Dendritic cell treated with granulocyte-macrophage colony-stimulating factor and Interleukin-4, amounts not matched to agents 40 ng/mL and 50 ng/mL, for 4 days (primary cell): ENCODE data around the gene WDR54.

ENCODE experiments used
- H3K27ac Mint-ChIP-seq: one replicate; pipeline ENCODE4 v1.8.0; 2022; ENCODE audit warnings: mild to moderate bottlenecking, mixed read lengths
- H3K27me3 Mint-ChIP-seq: one replicate; pipeline ENCODE4 v1.8.0; 2022; ENCODE audit warnings: mild to moderate bottlenecking, mixed read lengths
- H3K36me3 Mint-ChIP-seq: one replicate; pipeline ENCODE4 v1.8.0; 2022; ENCODE audit warnings: low read depth, mixed read lengths
- H3K4me1 Mint-ChIP-seq: one replicate; pipeline ENCODE4 v1.8.0; 2022; ENCODE audit warnings: low read depth, mixed read lengths
- H3K4me3 Mint-ChIP-seq: one replicate; pipeline ENCODE4 v1.8.0; 2022; ENCODE audit warnings: mild to moderate bottlenecking, moderate library complexity, mixed read lengths
- H3K9me3 Mint-ChIP-seq: one replicate; pipeline ENCODE4 v1.8.0; 2022; ENCODE audit warnings: mixed read lengths
- intact Hi-C: fragments of 100-400 bp; cut with micrococcal nuclease; formaldehyde crosslinking; loops from one replicate; pipeline ENCODE4 v1.15.0; 2022

Gene WDR54

DNA sequence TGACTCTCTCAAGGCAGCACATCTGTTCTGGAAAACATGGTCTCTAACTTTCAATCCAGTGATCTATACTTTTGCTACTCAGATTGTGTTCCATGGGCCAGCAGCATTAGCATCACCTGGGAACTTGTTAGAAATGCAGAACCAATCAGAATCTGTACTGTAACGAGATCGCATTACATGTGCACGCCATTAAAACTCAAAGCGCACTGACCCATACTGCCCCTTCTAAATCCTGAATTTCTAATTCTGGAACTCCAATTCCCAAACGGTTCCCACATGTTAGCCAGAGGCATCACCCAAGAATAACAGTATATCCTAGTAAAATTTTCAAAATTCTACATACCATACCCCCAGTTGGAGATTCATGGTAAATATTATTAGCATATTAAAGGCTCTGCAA, 30.9 kb upstream of the WDR54 start:
- Mint-ChIP-seq H3K4me1 (no peaks in the 10 kb centered on the region), H3K4me3 (no peak overlapping the region), H3K36me3 (peaks cover 6% of the 10 kb centered on the region), H3K27me3 (no peaks in the 10 kb centered on the region), H3K27ac (no peak overlapping the region), H3K9me3 (no peaks in the 10 kb centered on the region)
- intact Hi-C loops, result no loop called here

GRCh38 chr2:74391209-74391579, 30.3 kb upstream of the WDR54 start:
- peak overlapping the region; percentile 86 for H3K4me3 Mint-ChIP-seq
- intact Hi-C loops, result no loop called here
- H3K36me3 Mint-ChIP-seq, result peaks cover 6% of the 10 kb centered on the region
- no peaks in the 10 kb centered on the region for H3K4me1 Mint-ChIP-seq
- H3K9me3 Mint-ChIP-seq, result no peaks in the 10 kb centered on the region
- H3K27ac Mint-ChIP-seq, result peak overlapping the region; percentile 96
- no peaks in the 10 kb centered on the region for H3K27me3 Mint-ChIP-seq

GRCh38 chr2:74391580-74392448, 29.7 kb upstream of the WDR54 start:
- H3K4me3 Mint-ChIP-seq, result peak overlapping the region; percentile 86
- no peaks in the 10 kb centered on the region for H3K9me3 Mint-ChIP-seq
- no peaks in the 10 kb centered on the region for H3K27me3 Mint-ChIP-seq
- intact Hi-C loops, result no loop called here
- H3K36me3 Mint-ChIP-seq, result peaks cover 6% of the 10 kb centered on the region
- no peaks in the 10 kb centered on the region for H3K4me1 Mint-ChIP-seq
- H3K27ac Mint-ChIP-seq, result peak overlapping the region; percentile 96

- intact Hi-C loops, result no loop called here
- peaks cover 6% of the 10 kb centered on the region for H3K36me3 Mint-ChIP-seq
- no peaks in the 10 kb centered on the region for H3K9me3 Mint-ChIP-seq
- no peak overlapping the region for H3K27ac Mint-ChIP-seq
- no peaks in the 10 kb centered on the region for H3K27me3 Mint-ChIP-seq
- no peak overlapping the region for H3K4me3 Mint-ChIP-seq
- H3K4me1 Mint-ChIP-seq, result no peaks in the 10 kb centered on the region
These were observed 29.1 kb upstream of the WDR54 start for GRCh38 chr2:74392449-74392743.

- H3K36me3 Mint-ChIP-seq, result peaks cover 6% of the 10 kb centered on the region
- no peak overlapping the region for H3K4me3 Mint-ChIP-seq
- H3K27ac Mint-ChIP-seq, result no peak overlapping the region
- no peaks in the 10 kb centered on the region for H3K27me3 Mint-ChIP-seq
- H3K9me3 Mint-ChIP-seq, result no peaks in the 10 kb centered on the region
- no peaks in the 10 kb centered on the region for H3K4me1 Mint-ChIP-seq
- intact Hi-C loops, result no loop called here
These were observed 28.0 kb upstream of the WDR54 start for GRCh38 chr2:74393525-74393924.

- Mint-ChIP-seq H3K27ac (no peak overlapping the region), H3K4me3 (no peak overlapping the region), H3K9me3 (no peaks in the 10 kb centered on the region), H3K4me1 (no peaks in the 10 kb centered on the region), H3K36me3 (peaks cover 6% of the 10 kb centered on the region), H3K27me3 (no peaks in the 10 kb centered on the region)
- intact Hi-C loops, result no loop called here
These were observed 25.4 kb upstream of the WDR54 start for GRCh38 chr2:74396149-74396548.

DNA sequence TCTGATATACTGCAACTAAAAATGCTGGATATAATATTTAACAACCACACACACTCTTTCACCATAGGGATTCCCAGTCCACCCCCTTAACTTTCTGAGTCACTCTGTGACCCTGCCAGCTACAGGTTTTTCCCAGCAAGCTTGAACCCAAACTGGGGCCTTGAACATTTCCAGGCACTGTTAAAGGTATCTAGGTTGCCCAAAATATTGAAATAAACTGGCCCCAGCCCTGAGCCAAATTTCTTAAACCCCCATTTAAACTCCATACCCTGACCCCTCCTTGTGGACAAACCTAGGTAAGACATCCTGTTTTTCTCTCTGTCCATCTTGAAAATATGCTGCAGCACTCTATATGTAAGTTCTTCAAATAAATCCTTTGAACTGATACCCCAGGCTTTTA, 21.7 kb upstream of the WDR54 start:
- Mint-ChIP-seq H3K27me3 (no peaks in the 10 kb centered on the region), H3K9me3 (no peaks in the 10 kb centered on the region), H3K4me1 (no peaks in the 10 kb centered on the region), H3K36me3 (no peaks in the 10 kb centered on the region), H3K27ac (no peak overlapping the region), H3K4me3 (no peak overlapping the region)
- intact Hi-C loops, result no loop called here

DNA sequence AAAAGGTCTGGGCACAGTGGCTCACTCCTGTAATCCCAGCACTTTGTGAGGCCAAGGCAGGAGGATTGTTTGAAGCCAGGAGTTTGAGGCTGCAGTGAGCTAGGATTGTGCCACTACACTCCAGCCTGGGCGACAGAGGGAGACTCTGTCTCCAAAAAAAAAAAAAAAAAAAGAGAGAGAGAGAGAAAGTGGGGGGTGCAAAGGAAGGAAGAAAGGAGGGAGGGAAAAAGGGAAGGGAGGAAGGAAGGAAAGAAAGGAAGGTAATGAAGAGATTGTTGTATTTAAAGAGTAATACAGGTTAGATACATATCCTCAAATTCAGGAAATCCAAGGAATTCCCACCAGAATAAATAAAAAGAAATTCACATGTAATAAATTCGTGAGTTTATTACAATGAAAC, 19.6 kb upstream of the WDR54 start:
- intact Hi-C loops, result no loop called here
- Mint-ChIP-seq H3K36me3 (no peaks in the 10 kb centered on the region), H3K4me3 (no peak overlapping the region), H3K9me3 (no peaks in the 10 kb centered on the region), H3K27ac (no peak overlapping the region), H3K27me3 (peaks cover 3% of the 10 kb centered on the region), H3K4me1 (no peaks in the 10 kb centered on the region)

DNA sequence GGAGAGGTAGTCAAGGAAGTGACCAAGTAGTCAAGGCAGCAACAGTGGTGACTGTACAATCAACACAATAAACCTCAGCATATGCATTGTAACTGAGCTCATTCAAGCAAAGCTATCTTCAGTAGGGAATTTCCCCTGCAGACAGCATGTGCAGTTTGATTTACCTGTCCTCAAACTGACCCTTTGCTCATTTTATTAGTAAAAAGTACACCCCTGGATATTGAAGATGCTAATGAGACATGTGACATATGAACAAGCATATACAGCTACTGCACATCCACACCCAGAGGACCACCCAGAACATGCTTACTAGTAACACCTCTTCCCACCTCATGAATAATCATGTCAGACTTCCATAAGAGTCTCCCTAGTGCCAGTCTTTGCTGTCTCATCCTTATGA, 15.5 kb upstream of the WDR54 start:
- Mint-ChIP-seq H3K27ac (no peak overlapping the region), H3K4me3 (no peak overlapping the region), H3K27me3 (peaks cover 17% of the 10 kb centered on the region), H3K4me1 (no peaks in the 10 kb centered on the region), H3K9me3 (no peaks in the 10 kb centered on the region), H3K36me3 (no peaks in the 10 kb centered on the region)
- intact Hi-C loops, result no loop called here

DNA sequence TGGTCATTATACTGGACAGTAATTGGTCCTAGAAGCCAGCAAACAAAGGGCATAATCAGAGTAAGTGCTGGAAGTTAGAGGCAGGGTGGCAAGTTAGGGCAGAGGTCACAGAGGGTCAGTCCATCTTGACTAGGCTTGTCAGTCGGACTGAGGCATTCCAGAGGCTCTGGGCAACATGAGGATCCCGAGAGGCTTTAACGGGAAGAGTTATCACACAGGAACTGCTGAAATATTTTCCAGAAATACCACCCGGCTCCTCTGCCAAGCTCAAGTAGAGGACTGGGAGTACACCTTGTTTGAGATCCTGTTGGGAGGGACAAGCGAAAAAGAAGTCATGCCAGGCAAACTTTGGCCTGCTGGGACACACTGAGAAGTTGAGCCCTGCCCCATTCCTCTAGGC, 13.8 kb upstream of the WDR54 start:
- no peaks in the 10 kb centered on the region for H3K36me3 Mint-ChIP-seq
- peaks cover 17% of the 10 kb centered on the region for H3K27me3 Mint-ChIP-seq
- no peak overlapping the region for H3K4me3 Mint-ChIP-seq
- H3K4me1 Mint-ChIP-seq, result peaks cover 4% of the 10 kb centered on the region
- no peaks in the 10 kb centered on the region for H3K9me3 Mint-ChIP-seq
- intact Hi-C loops, result no loop called here
- H3K27ac Mint-ChIP-seq, result no peak overlapping the region

DNA sequence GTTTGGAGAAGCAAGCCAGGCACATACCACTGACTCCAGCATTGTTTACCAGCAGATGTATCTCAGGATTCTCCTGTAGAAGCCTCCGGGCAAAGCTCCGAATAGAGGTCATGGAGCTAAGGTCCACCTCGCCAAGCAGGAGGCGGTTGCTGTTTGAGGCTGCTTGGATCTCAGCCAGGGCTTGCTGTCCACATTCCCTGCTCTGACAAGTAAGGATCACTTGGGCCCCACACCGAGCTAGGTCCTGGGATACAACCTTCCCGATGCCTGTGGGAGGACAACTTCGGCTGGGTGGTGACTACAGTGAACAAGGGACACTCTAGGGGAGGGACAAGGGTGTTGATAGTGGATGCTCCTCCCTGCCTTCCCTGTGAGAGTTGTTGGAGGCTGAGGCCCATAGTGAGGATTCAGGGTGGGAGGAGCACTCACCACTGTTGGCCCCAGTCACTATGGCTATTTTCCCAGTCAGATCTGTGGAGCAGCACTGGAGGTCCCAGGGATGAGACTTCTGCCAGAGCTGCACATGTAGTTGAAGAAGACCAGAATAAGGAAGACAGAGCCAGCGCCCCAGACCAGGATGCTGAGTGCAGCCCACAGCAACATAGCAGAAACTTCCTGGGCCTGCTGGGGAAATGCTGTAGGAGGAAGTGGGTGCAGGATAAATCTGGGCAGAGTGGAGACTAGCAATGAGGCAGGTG, 8.4 kb upstream of the WDR54 start:
- H3K27me3 Mint-ChIP-seq, result peaks cover 30% of the 10 kb centered on the region
- intact Hi-C loops, result no loop called here
- H3K4me1 Mint-ChIP-seq, result peaks cover 41% of the 10 kb centered on the region
- no peaks in the 10 kb centered on the region for H3K9me3 Mint-ChIP-seq
- H3K27ac Mint-ChIP-seq, result peak overlapping the region; percentile 71
- H3K4me3 Mint-ChIP-seq, result no peak overlapping the region
- H3K36me3 Mint-ChIP-seq, result no peaks in the 10 kb centered on the region

DNA sequence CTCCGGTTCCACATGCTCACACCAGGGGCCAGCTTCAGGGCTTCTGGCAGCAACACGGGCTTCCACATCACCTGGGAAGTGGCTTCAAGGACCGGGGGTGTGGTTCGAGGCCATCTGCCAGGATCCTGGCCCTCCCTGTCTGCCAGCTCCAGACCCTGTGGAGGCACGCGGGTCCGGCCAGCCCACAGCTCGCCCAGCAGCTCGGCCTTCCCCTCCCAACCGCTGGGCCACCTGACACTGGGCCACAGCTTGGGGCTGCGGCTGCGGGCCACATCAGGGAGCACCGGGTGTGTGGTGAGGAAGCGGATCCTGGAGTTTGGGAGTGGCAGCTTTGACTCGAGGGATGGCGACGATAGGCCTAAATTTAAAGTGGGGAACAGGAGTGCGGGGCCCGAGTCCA, 7.1 kb upstream of the WDR54 start:
- peak overlapping the region; percentile 71 for H3K27ac Mint-ChIP-seq
- H3K9me3 Mint-ChIP-seq, result no peaks in the 10 kb centered on the region
- H3K27me3 Mint-ChIP-seq, result peaks cover 25% of the 10 kb centered on the region
- intact Hi-C loops, result no loop called here
- no peaks in the 10 kb centered on the region for H3K36me3 Mint-ChIP-seq
- peak overlapping the region; percentile 70 for H3K4me3 Mint-ChIP-seq
- H3K4me1 Mint-ChIP-seq, result peaks cover 48% of the 10 kb centered on the region

DNA sequence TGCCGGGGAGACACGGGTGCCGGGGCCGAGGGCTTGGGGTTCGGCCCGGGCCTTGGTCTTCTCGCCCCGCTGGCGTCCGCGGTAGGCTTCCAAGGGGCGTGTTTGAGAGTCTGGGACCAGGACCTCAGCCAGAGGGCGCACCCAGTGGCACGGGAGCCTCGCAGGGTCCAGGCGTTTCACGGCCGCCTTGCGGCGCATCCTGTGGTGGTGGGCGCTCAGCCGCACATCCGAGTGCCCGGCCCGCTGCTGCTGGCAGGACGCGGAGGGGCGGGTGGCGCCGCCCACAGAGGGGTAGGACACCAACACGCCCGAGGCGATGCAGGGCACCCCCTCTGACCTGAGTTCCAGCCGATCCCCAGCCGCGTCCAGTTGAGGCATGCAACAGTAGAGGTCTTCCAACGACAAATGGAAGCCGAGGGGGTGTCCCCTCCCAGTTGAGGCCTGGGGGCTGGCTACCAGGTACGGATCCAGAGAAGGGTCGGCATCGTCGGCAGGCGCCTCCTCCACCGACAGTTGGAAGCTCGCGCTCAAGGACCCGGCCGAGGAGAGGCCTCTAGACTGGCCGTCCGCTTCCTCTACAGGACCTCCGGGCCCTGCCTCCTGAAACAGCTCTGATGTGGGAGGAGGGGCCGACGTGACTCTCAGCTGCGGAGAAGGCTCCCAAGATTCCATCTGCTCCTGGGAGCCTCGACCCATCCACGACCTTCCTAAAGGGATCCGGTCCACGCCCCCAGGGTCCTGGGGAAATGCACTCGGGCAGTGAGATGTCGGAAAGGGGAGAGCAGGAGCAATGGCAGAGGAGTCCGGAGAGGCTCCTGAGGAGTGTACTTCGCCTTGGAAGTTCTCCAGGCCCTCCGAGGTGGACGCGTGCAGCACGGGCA, 6.4 kb upstream of the WDR54 start:
- H3K27me3 Mint-ChIP-seq, result peaks cover 25% of the 10 kb centered on the region
- H3K4me1 Mint-ChIP-seq, result peaks cover 53% of the 10 kb centered on the region
- H3K9me3 Mint-ChIP-seq, result no peaks in the 10 kb centered on the region
- intact Hi-C loops, result no loop called here
- H3K27ac Mint-ChIP-seq, result peak overlapping the region; percentile 71
- no peaks in the 10 kb centered on the region for H3K36me3 Mint-ChIP-seq
- peak overlapping the region; percentile 70 for H3K4me3 Mint-ChIP-seq

GRCh38 chr2:74415762-74416395, 5.7 kb upstream of the WDR54 start:
- intact Hi-C loops, result no loop called here
- no peaks in the 10 kb centered on the region for H3K9me3 Mint-ChIP-seq
- H3K27me3 Mint-ChIP-seq, result peaks cover 23% of the 10 kb centered on the region
- H3K4me3 Mint-ChIP-seq, result peak overlapping the region; percentile 70
- H3K4me1 Mint-ChIP-seq, result peaks cover 60% of the 10 kb centered on the region
- no peaks in the 10 kb centered on the region for H3K36me3 Mint-ChIP-seq
- peak overlapping the region; percentile 36 for H3K27ac Mint-ChIP-seq
